B cell (primary cell): Measurements from ENCODE around the gene ACOD1. TPM values are rescaled to one million over a fixed set of nuclear protein-coding genes. Genes with fewer than 3 reads are reported as not detected.
"Not testable (repeated sequence)": the region's sequence is repeated elsewhere in the genome, so short reads cannot be mapped to it uniquely, and the experiment has no call there.

Experiments used
- ATAC-seq: fragments of 200-7000 bp; cut with Tn5 transposase; one replicate; pipeline ENCODE4 v1.10.0; 2021; ENCODE audit warnings: low read depth, mild to moderate bottlenecking, moderate number of reproducible peaks, moderate library complexity
- CTCF ChIA-PET: fragments of 350-600 bp; sonication (Branson Sonifier 250); formaldehyde crosslinking; loops from one replicate; lab custom pipeline; 2021; ENCODE audit warnings: antibody characterized with exemption, inconsistent platforms; lab: Charles Lee
- POLR2A ChIA-PET: fragments of 350-600 bp; sonication (Branson Sonifier 250); formaldehyde crosslinking; loops from one replicate; lab custom pipeline; 2021; ENCODE audit warnings: antibody characterized with exemption; lab: Charles Lee
- DNase-seq: peaks from one replicate; pipeline ENCODE4 v3.0.0; 2013
- H2AFZ ChIP-seq: 2 replicates; pipeline ENCODE4 v1.6.1; 2012; ENCODE audit warnings: mild to moderate bottlenecking, low read depth, low read length; ENCODE audit not compliant: insufficient read depth, poor library complexity, severe bottlenecking
- H3K27ac ChIP-seq, 2 donors: 1 replicate in 1 of 2; 2 replicates in 1 of 2; pipeline ENCODE4 v1.5.1; 2012 to 2013; ENCODE audit warnings: low read length in 2 of 2, mild to moderate bottlenecking in 2 of 2, moderate library complexity in 1 of 2
- H3K27me3 ChIP-seq, 4 experiments: fragments of 200-600 bp in 1 of 4; sonication (generic) in 1 of 4; replicated peaks in 1 of 4; 1 replicate in 2 of 4; 2 replicates in 2 of 4; pipeline versions ENCODE4 v1.6.1 to v1.7.0; 2013 to 2016; ENCODE audit warnings: low read length in 3 of 4, mild to moderate bottlenecking in 2 of 4, mixed read lengths in 1 of 4, moderate library complexity in 1 of 4; ENCODE audit not compliant: insufficient read depth in 4 of 4, control insufficient read depth in 3 of 4; ENCODE audit errors: control extremely low read depth in 1 of 4
- H3K36me3 ChIP-seq, 2 experiments: replicated peaks in 1 of 2; 1 replicate in 1 of 2; 2 replicates in 1 of 2; pipeline versions ENCODE4 v1.6.1 to v1.7.1; 2013; ENCODE audit warnings: low read length in 1 of 2; ENCODE audit not compliant: insufficient read depth in 2 of 2, control insufficient read depth in 1 of 2; ENCODE audit errors: control extremely low read depth in 1 of 2, extremely low read depth in 1 of 2
- H3K4me1 ChIP-seq, 2 donors: fragments of 200-600 bp in 1 of 2; sonication (generic) in 1 of 2; 1 replicate in 1 of 2; 2 replicates in 1 of 2; pipeline versions ENCODE4 v1.5.1 to v1.6.1; 2013 to 2017; ENCODE audit warnings: low read length in 2 of 2; ENCODE audit not compliant: control insufficient read depth in 2 of 2, insufficient read depth in 2 of 2
- H3K4me2 ChIP-seq: replicated peaks from 2 replicates; pipeline ENCODE3; 2012; ENCODE audit warnings: mild to moderate bottlenecking, low read depth, low read length; ENCODE audit not compliant: poor library complexity, severe bottlenecking
- H3K4me3 ChIP-seq, 5 experiments: fragments of 200-600 bp in 1 of 5; sonication (generic) in 1 of 5; 1 replicate in 3 of 5; 2 replicates in 2 of 5; pipeline versions ENCODE4 v1.5.1 to v1.7.0; 2011 to 2016; ENCODE audit warnings: low read length in 4 of 5, mild to moderate bottlenecking in 4 of 5, low read depth in 2 of 5, control low read depth in 1 of 5, moderate library complexity in 1 of 5; ENCODE audit not compliant: insufficient read depth in 1 of 5; ENCODE audit errors: control extremely low read depth in 1 of 5, extremely low read depth in 1 of 5
- H3K79me2 ChIP-seq: fragments of 200-600 bp; sonication (generic); one replicate; pipeline ENCODE4 v1.6.0; 2016; ENCODE audit warnings: low read length; ENCODE audit not compliant: control insufficient read depth, insufficient read depth
- H3K9ac ChIP-seq: fragments of 200-600 bp; sonication (generic); 2 replicates; pipeline ENCODE4 v1.6.1; 2017; ENCODE audit warnings: mild to moderate bottlenecking, low read length, moderate library complexity
- H3K9me3 ChIP-seq, 3 donors: one replicate each; pipeline versions ENCODE4 v1.6.1 to v1.7.1; 2013; ENCODE audit warnings: low read length in 2 of 3; ENCODE audit not compliant: control insufficient read depth in 2 of 3, insufficient read depth in 1 of 3; ENCODE audit errors: control extremely low read depth in 1 of 3
- H4K20me1 ChIP-seq: 2 replicates; pipeline ENCODE4 v1.6.0; 2012; ENCODE audit warnings: mild to moderate bottlenecking, low read length; ENCODE audit not compliant: insufficient read depth, control insufficient read depth, poor library complexity, severe bottlenecking
- H3K27ac Mint-ChIP-seq: one replicate; pipeline ENCODE4 v1.8.0; 2021; ENCODE audit warnings: mixed read lengths
- H3K27me3 Mint-ChIP-seq: one replicate; pipeline ENCODE4 v1.8.0; 2021; ENCODE audit warnings: mixed read lengths
- H3K4me1 Mint-ChIP-seq: one replicate; pipeline ENCODE4 v1.8.0; 2021; ENCODE audit warnings: mixed read lengths
- H3K4me3 Mint-ChIP-seq: one replicate; pipeline ENCODE4 v1.8.0; 2021; ENCODE audit warnings: mixed read lengths
- H3K9me3 Mint-ChIP-seq: one replicate; pipeline ENCODE4 v1.8.0; 2022; ENCODE audit warnings: mixed read lengths; ENCODE audit not compliant: insufficient read depth
- CTCF ChIP-seq: fragments of 200-600 bp; IDR thresholded peaks from one replicate; pipeline ENCODE4 v1.8.0; 2022; ENCODE audit warnings: antibody characterized with exemption, mild to moderate bottlenecking
- EZH2 ChIP-seq: IDR thresholded peaks from 2 replicates; pipeline ENCODE4 v1.6.1; 2012; ENCODE audit warnings: borderline replicate concordance, low read depth, mild to moderate bottlenecking, moderate library complexity, low read length; ENCODE audit not compliant: insufficient read depth, poor library complexity, severe bottlenecking
- WGBS: methylation state at CpG from one replicate; pipeline ENCODE4 v1.1.5; 2013; ENCODE audit warnings: missing lambda C conversion rate; ENCODE audit not compliant: insufficient coverage; 5-methylcytosine and 5-hydroxymethylcytosine counted together
- intact Hi-C: fragments of 100-400 bp; cut with micrococcal nuclease; formaldehyde crosslinking; loops from one replicate; pipeline ENCODE4 v1.10.0; 2022
- polyA plus RNA-seq: library from polyadenylated mRNA; depleted of rRNA; stranded (reverse); fragments of >200 nt; gene quantifications from 2 replicates; pipeline ENCODE4 v1.2.3, GENCODE V29; 2012
- total RNA-seq, 2 donors: library from RNA; stranded (reverse); fragments of 120-200 nt in 1 of 2; gene quantifications; 1 replicate in 1 of 2; 2 replicates in 1 of 2; pipeline versions ENCODE4 v1.2.3 to v1.2.4, GENCODE V29; 2013 to 2022

The ACOD1 gene
- total and polyA plus RNA-seq, 2 donors (not counting 1 experiment from before 2014, with no cell fraction given) = not detected

- Mint-ChIP-seq H3K9me3 (peaks cover 9% of the 10 kb centered on the region), H3K27me3 (peaks cover 37% of the 10 kb centered on the region), H3K27ac (no peak overlapping the region), H3K4me1 (no peaks in the 10 kb centered on the region), H3K4me3 (no peak overlapping the region)
- DNase-seq (no peak), ATAC-seq (no peak)
- H3K4me3 ChIP-seq = no peak overlapping the region
- intact Hi-C loops = no loop called here
- no peak overlapping the region for H2AFZ ChIP-seq
- H3K9me3 ChIP-seq = no peaks in the 10 kb centered on the region
- peaks cover 0 to 3% (median 0%) of the 10 kb centered on the region in 4 experiments for H3K27me3 ChIP-seq
- H3K36me3 ChIP-seq = no peaks in the 10 kb centered on the region
- no peak for TF ChIP-seq EZH2
- no peak for TF ChIP-seq CTCF
- ChIA-PET CTCF (no interaction called here), POLR2A (no interaction called here)
- H4K20me1 ChIP-seq = no peaks in the 10 kb centered on the region
- no peaks in the 10 kb centered on the region for H3K4me1 ChIP-seq
- H3K9ac ChIP-seq = no peak overlapping the region
- no peaks in the 10 kb centered on the region for H3K79me2 ChIP-seq
- no peak overlapping the region for H3K27ac ChIP-seq
- no peak overlapping the region for H3K4me2 ChIP-seq
- no CpG with 5 or more reads among the region's 1 CpG for WGBS
Measured at GRCh38 chr13:76917095-76917494, 31.2 kb upstream of the ACOD1 start.

- H3K27ac ChIP-seq, H3K36me3 ChIP-seq, H3K27ac Mint-ChIP-seq, DNase-seq, H3K9me3 ChIP-seq, H3K27me3 ChIP-seq, H4K20me1 ChIP-seq, H3K9ac ChIP-seq, H3K4me1 Mint-ChIP-seq, ATAC-seq, H3K79me2 ChIP-seq, H3K9me3 Mint-ChIP-seq, H3K4me3 Mint-ChIP-seq, H3K4me1 ChIP-seq, H3K4me3 ChIP-seq, POLR2A ChIA-PET, H3K4me2 ChIP-seq, intact Hi-C loops, H2AFZ ChIP-seq: not testable (repeated sequence)
- 93% methylated on average over 11 of the region's 12 CpGs for WGBS
- H3K27me3 Mint-ChIP-seq = peaks cover 37% of the 10 kb centered on the region
- CTCF ChIA-PET = interaction anchor here (1.7 kb wide), 1 partner anchor 14 kb away, joined by 6 read pairs; no protein-coding TSS in a partner anchor
Measured at GRCh38 chr13:76917755-76918481, 30.4 kb upstream of the ACOD1 start.
